ENCODE results near the gene ANAPC7.

DNA sequence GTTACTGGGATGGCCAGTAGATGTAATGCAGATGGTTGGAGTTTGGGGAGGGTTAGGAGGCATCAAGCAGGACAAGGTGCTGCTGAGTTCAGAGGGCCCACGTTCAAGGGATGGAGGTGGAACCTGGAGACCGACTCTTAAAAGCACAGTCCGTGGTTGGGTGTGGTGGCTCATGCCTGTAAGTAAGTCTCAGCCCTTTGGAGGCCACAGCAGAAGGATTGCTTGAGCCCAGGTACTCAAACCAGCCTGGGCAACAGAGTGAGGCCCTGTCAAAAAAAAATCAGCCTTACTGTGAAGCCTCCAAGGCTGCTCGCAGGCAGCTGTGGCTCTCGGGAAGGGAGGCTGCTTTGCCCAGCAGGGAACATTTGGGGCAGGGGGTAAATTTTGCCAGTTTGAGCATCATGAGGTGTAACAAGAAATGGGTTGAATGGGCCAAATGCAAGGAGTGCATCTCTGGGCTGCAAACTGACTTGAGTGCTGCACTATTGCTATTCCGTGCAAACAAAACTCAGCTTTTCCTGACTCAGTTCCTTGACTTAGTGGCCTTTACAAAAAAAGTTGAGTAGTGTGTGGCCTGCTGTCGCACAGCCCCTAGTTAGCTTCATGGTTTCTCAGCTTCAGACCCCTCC, 55.0 kb downstream of the ANAPC7 start:
- TF ChIP-seq ZFP3 (CRISPR knock-in tag; IDR thresholded peaks at IDR 0.05) (no peak), PPARA (CRISPR knock-in tag; IDR thresholded peaks at IDR 0.05; ENCODE audit: borderline replicate concordance) (no peak), TCF4 (CRISPR knock-in tag; IDR thresholded peaks at IDR 0.05; ENCODE audit: borderline replicate concordance) (no peak), ARNTL (CRISPR knock-in tag; IDR thresholded peaks at IDR 0.05; ENCODE audit: borderline replicate concordance, low read depth) (no peak), ZC3H10 (CRISPR knock-in tag; IDR thresholded peaks at IDR 0.05) (no peak), ZFP30 (CRISPR knock-in tag; IDR thresholded peaks at IDR 0.05) (no peak)
